Upper lobe of right lung (tissue), 1 donor: ENCODE data around the gene PAPOLA. TPM values are rescaled to one million over a fixed set of nuclear protein-coding genes. Genes with fewer than 3 reads are reported as not detected.
"Not testable (repeated sequence)": the region's sequence is repeated elsewhere in the genome, so short reads cannot be mapped to it uniquely, and the experiment has no call there.

ENCODE experiments used
- ATAC-seq: fragments of 200-7000 bp; cut with Tn5 transposase; one replicate; pipeline ENCODE4 v1.9.1; 2020; ENCODE audit warnings: mild to moderate bottlenecking, moderate library complexity
- DNase-seq: peaks from one replicate; pipeline ENCODE4 v3.0.0-alpha.2; 2020
- H3K27ac ChIP-seq: fragments of 200-600 bp; one replicate; pipeline ENCODE4 v1.8.0; 2022
- H3K27me3 ChIP-seq: fragments of 200-600 bp; one replicate; pipeline ENCODE4 v1.8.0; 2022; ENCODE audit warnings: mild to moderate bottlenecking
- H3K36me3 ChIP-seq: fragments of 200-600 bp; one replicate; pipeline ENCODE4 v1.8.0; 2022
- H3K4me1 ChIP-seq: fragments of 200-600 bp; one replicate; pipeline ENCODE4 v1.8.0; 2022
- H3K4me3 ChIP-seq: fragments of 200-600 bp; one replicate; pipeline ENCODE4 v1.8.0; 2022; ENCODE audit warnings: mild to moderate bottlenecking
- H3K9me3 ChIP-seq: fragments of 200-600 bp; one replicate; pipeline ENCODE4 v1.8.0; 2022
- intact Hi-C: fragments of 100-400 bp; cut with DNase I; formaldehyde crosslinking; loops from one replicate; pipeline ENCODE4 v1.11.0; 2022
- total RNA-seq: library from RNA; stranded (reverse); fragmentation: NEBNext Ultra II Directional; extraction: Animal tissue kit (Norgen Biotek cat#: 25700); gene quantifications from one replicate; pipeline ENCODE4 v1.2.1, GENCODE V29; 2021
- TF ChIP-seq, protein P1 (sequence below): fragments of 200-600 bp; IDR thresholded peaks from one replicate; pipeline ENCODE4 v1.8.0; 2022; ENCODE audit warnings: antibody characterized with exemption
- donor health status: DM: no; HTN: yes; CAD: no; lungs with severe emphysema.

The PAPOLA gene
- total RNA-seq, 1 donor from 2014 or later = 153 TPM

DNA sequence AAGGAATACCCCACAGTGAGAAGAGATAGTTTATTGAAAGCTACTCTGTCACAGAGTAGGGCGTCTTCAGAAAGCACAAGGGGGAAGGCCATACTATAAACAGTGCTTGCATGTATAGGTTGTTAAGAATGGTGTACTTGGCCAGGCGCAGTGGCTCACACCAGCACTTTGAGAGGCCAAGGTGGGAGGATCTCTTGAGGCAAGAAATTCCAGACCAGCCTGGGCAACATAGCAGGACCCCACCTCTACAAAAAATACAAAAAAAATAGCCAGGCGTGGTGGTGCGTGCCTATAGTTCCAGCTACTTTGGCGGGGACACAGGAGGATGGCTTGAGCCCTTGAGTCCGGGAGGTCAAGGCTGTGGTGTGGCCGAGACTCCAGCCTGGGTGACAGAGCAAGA, 38.0 kb upstream of the PAPOLA start:
- ATAC-seq (no peak), DNase-seq (no peak)
- Histone ChIP-seq H3K4me1 (no peaks in the 10 kb centered on the region), H3K9me3 (no peaks in the 10 kb centered on the region), H3K27ac (no peak overlapping the region), H3K36me3 (no peaks in the 10 kb centered on the region), H3K27me3 (no peaks in the 10 kb centered on the region), H3K4me3 (no peak overlapping the region)
- TF ChIP-seq, protein P1, sequence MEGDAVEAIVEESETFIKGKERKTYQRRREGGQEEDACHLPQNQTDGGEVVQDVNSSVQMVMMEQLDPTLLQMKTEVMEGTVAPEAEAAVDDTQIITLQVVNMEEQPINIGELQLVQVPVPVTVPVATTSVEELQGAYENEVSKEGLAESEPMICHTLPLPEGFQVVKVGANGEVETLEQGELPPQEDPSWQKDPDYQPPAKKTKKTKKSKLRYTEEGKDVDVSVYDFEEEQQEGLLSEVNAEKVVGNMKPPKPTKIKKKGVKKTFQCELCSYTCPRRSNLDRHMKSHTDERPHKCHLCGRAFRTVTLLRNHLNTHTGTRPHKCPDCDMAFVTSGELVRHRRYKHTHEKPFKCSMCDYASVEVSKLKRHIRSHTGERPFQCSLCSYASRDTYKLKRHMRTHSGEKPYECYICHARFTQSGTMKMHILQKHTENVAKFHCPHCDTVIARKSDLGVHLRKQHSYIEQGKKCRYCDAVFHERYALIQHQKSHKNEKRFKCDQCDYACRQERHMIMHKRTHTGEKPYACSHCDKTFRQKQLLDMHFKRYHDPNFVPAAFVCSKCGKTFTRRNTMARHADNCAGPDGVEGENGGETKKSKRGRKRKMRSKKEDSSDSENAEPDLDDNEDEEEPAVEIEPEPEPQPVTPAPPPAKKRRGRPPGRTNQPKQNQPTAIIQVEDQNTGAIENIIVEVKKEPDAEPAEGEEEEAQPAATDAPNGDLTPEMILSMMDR = no peak
- intact Hi-C loops = no loop called here

DNA sequence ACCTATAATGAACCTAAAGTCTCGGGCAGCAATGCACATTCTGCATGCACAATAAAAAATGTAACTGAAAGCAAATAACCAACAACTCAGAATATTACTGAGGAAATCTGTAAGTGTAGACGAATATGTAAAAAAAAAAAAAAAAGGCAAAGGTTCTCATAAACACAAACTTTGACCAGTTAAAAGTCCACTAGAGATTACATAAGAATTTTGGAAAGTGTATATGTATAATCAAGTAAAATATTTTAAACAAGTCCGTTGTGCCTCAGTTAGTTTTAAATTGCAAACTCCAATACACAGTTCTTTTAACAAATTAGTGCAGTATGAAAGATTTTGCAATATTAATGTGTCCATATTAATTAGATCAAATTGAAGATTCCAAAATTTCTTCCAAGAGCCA, 35.3 kb upstream of the PAPOLA start:
- ATAC-seq (no peak), DNase-seq (no peak)
- Histone ChIP-seq H3K9me3 (no peaks in the 10 kb centered on the region), H3K4me1 (no peaks in the 10 kb centered on the region), H3K36me3 (no peaks in the 10 kb centered on the region), H3K27me3 (no peaks in the 10 kb centered on the region), H3K27ac (no peak overlapping the region), H3K4me3 (no peak overlapping the region)
- intact Hi-C loops = no loop called here
- TF ChIP-seq, protein P1 = no peak

DNA sequence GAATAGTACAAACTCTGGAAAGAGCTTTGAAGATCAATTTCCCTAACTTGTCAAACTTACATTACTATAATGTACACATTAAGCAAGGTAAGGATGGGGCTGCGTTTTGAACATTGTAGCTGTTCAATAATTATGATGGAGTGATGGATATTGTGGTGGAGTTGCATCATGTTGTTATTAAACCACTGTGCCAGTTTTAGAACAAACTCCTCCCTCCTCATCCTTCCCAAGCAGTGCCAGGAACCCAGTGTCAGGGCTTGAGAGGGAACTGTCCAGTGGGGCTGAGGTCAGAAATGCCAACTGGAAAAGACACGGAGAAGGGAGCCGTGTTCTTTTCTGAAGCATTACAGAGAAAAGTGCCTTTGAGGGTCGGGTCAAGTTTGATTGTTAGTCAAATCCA, 31.9 kb upstream of the PAPOLA start:
- Histone ChIP-seq H3K27ac (no peak overlapping the region), H3K4me3 (no peak overlapping the region), H3K4me1 (no peaks in the 10 kb centered on the region), H3K27me3 (no peaks in the 10 kb centered on the region), H3K9me3 (no peaks in the 10 kb centered on the region), H3K36me3 (no peaks in the 10 kb centered on the region)
- no peak for ATAC-seq
- intact Hi-C loops = no loop called here
- TF ChIP-seq, protein P1 = no peak
- no peak for DNase-seq

DNA sequence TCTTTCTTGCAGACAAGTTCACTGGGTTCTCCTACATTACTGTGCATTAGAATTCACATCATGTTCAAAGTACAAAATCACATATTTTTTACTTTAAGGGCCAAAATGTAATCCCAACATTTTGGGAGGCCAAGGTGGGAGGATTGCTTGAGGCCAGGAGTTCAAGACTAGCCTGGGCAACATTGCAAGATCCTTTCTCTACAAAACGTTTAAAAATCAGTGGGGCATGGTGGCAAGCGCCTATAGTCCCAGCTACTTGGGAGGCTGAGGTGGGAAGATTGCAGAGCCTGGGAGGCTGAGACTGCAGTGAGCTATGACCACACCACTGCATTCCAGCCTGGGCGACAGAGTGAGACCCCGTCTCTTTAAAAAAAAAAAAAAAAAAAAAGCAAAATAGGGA, 31.2 kb upstream of the PAPOLA start:
- H3K4me1 ChIP-seq, H3K4me3 ChIP-seq, H3K36me3 ChIP-seq, H3K27me3 ChIP-seq, ATAC-seq, H3K27ac ChIP-seq, H3K9me3 ChIP-seq, DNase-seq, intact Hi-C loops: not testable (repeated sequence)

DNA sequence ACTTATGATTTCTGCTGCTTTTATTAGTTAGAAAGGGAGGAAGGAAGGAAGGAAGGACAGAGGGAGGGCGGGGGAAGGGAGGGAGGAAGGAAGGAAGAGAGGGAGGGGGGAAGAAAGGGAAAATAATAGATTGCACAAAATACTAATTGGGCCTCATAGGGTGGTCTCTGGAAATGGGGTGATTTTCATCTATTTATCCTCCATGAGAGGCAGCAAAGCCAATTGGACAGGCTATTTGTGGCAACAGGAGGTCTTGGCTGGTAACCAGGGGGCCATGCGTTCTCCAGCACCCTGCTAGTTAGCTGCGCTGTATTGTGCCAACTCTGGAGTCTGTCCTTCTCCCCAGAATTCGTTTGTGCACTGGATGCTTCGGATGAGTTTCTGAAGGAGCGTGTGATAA, 24.1 kb upstream of the PAPOLA start:
- TF ChIP-seq, protein P1 = no peak
- no peaks in the 10 kb centered on the region for H3K9me3 ChIP-seq
- no peaks in the 10 kb centered on the region for H3K27me3 ChIP-seq
- no peak overlapping the region for H3K27ac ChIP-seq
- intact Hi-C loops = no loop called here
- no peak overlapping the region for H3K4me3 ChIP-seq
- H3K36me3 ChIP-seq = no peaks in the 10 kb centered on the region
- no peak for ATAC-seq
- no peak for DNase-seq
- no peaks in the 10 kb centered on the region for H3K4me1 ChIP-seq

DNA sequence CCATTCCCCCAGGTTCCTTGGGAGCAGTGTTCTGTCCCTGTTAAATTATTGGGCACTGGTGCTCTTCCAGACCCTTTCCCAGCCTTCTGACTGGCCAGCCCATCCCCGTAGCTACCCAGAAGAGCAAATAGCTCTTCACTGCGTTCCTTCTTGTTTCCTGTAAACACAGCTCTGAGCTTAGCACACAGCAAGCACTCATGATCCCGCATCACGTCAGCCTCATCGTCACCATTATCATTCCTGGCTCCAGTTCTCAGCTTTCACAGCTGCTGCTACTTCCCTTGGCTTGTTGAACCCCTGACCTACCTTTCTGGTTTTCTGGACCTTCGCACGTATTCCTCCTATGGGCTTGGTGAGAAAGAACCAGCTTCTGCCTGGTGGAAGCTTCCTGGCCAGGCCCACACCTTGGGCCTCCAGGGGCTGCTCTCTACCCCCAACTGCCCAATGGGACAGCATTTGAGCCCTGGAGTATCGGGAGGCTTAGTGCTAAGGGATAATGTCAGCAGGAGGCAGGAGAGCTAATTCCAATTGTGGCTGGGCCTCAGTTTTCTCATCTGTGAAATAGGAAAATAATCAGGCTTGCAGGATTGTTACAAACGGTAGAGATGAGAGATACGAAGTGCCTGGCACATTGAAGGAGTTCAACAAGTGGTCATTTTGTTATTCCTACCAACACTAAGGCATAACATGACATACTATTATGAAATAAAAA, 22.6 kb upstream of the PAPOLA start:
- intact Hi-C loops = no loop called here
- no peak for DNase-seq
- no peak for ATAC-seq
- no peaks in the 10 kb centered on the region for H3K36me3 ChIP-seq
- no peaks in the 10 kb centered on the region for H3K4me1 ChIP-seq
- no peaks in the 10 kb centered on the region for H3K9me3 ChIP-seq
- H3K27me3 ChIP-seq = no peaks in the 10 kb centered on the region
- H3K4me3 ChIP-seq = no peak overlapping the region
- H3K27ac ChIP-seq = no peak overlapping the region
- TF ChIP-seq, protein P1 = no peak
